IPS-20b (cell line): ENCODE data around the gene DSCAML1.

Experiments used
- H3K27ac ChIP-seq: one replicate; pipeline ENCODE4 v1.5.1; 2013; ENCODE audit warnings: low read length
- H3K27me3 ChIP-seq: 2 replicates; pipeline ENCODE4 v1.6.1; 2013; ENCODE audit warnings: mild to moderate bottlenecking, low read length, inconsistent platforms; ENCODE audit not compliant: insufficient read depth
- H3K36me3 ChIP-seq: 2 replicates; pipeline ENCODE4 v1.6.1; 2013; ENCODE audit warnings: low read depth, mild to moderate bottlenecking, inconsistent platforms, low read length, moderate library complexity; ENCODE audit not compliant: insufficient read depth
- H3K4me1 ChIP-seq: 2 replicates; pipeline ENCODE4 v1.6.1; 2013; ENCODE audit warnings: mild to moderate bottlenecking, control low read depth, inconsistent platforms, low read length, moderate library complexity; ENCODE audit not compliant: insufficient read depth
- H3K4me3 ChIP-seq: 2 replicates; pipeline ENCODE4 v1.5.1; 2013; ENCODE audit warnings: mild to moderate bottlenecking, low read length, inconsistent platforms
- H3K9ac ChIP-seq: 2 replicates; pipeline ENCODE4 v1.6.1; 2013; ENCODE audit warnings: low read depth, mild to moderate bottlenecking, inconsistent platforms, low read length, moderate library complexity
- H3K9me3 ChIP-seq: 2 replicates; pipeline ENCODE4 v1.6.1; 2013; ENCODE audit warnings: mild to moderate bottlenecking, low read depth, low read length, inconsistent platforms; ENCODE audit not compliant: insufficient read depth

DSCAML1 gene

DNA sequence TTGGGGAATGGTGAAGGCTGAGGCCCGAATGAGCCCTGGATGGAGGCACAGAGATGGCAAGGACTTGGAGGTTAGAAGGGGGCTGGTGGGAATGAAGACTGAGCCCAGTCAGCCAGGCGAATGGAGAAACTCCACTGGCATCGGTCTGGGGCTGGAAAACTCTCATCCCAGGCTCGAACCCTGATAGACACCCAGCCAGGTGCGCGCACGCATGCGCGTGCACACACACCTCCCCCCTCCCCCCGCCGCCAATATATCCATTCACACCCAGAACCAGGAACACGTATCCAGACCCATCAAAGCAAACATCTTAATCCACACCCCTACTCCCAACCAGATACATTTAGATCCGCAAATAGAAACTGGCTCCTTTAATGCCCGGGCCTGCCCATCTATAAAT, 330.1 kb downstream of the DSCAML1 start:
- no peaks in the 10 kb centered on the region for H3K27me3 ChIP-seq
- no peak overlapping the region for H3K4me3 ChIP-seq
- H3K27ac ChIP-seq = no peak overlapping the region
- H3K36me3 ChIP-seq = no peaks in the 10 kb centered on the region
- H3K4me1 ChIP-seq = no peaks in the 10 kb centered on the region
- no peaks in the 10 kb centered on the region for H3K9me3 ChIP-seq
- H3K9ac ChIP-seq = no peak overlapping the region

DNA sequence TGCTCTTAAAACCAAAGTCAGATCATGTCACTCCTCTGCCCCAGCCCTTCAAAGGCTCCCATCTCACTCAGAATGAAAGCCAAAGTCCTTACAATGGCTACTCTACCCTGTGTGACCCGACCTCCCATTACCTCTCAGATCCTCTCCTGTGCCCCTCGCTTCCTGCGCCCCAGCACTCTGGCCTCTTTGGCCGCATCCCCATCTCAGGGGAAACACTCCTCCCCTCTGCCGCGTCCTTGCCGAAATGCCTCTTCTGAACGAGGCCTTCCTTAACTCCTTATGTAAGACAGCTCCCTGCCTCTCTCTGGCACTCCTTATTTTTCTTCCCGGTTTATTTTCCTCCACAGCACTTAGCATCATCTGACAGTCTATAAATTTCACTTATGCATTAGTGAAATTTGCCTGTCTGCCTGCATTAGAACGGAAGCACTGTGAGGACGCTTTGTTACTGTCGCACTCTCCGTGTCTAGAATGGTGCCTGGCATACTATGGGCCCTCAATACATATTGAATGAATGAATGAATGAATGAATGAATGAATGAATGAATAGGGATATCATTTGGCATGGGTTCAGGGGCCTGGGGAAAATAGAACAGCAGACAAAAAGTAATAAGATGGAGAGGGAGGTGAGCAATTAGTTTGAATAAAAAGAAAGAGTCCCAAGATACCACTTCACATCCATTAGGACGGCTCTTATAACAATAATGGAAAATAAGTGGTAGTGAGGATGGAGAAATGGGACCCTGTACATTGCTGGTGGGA, 331.6 kb downstream of the DSCAML1 start:
- Histone ChIP-seq H3K4me3 (no peak overlapping the region), H3K36me3 (no peaks in the 10 kb centered on the region), H3K4me1 (no peaks in the 10 kb centered on the region), H3K9ac (no peak overlapping the region), H3K27ac (no peak overlapping the region), H3K27me3 (no peaks in the 10 kb centered on the region), H3K9me3 (no peaks in the 10 kb centered on the region)

DNA sequence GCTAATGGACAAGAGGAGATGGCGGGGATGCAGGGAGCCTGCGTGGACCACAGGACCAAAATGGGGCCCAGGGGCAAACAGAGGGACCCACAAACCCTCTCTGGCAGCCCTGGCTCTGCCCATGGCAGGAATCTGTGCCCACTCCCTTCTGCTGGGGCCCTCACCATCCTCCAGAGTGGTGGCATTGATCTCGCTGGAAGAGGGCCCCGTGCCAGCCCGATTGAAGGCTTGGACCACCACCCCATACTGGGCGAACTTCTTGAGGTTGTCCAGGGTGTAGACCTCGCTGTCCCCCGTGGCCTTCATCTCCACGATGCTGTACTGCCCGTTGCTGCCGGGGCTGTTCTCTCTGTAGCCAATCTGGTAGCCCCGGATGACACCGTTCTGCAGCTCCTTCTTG, 332.2 kb downstream of the DSCAML1 start:
- Histone ChIP-seq H3K9ac (no peak overlapping the region), H3K4me1 (no peaks in the 10 kb centered on the region), H3K36me3 (no peaks in the 10 kb centered on the region), H3K27me3 (no peaks in the 10 kb centered on the region), H3K27ac (no peak overlapping the region), H3K4me3 (no peak overlapping the region), H3K9me3 (no peaks in the 10 kb centered on the region)

DNA sequence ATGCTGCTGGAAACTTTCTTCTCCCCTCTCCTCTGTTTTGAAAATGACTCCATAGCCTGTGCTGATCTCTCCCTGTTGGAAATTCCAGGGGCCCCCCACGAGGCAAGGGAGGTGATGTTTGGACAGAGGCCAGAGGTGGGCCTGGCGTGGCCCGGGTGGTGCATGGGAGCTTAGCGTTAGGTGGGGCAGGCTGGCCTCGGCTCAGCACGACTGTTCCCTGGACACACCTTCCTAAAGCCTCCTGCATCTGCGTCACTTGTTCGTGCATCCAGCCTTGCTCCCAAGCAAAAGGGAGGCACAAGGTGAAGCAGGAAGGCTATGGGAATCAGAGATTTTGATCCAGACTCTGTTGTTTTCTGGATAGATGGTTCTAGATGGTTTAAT, 334.2 kb downstream of the DSCAML1 start:
- H3K27me3 ChIP-seq = no peaks in the 10 kb centered on the region
- no peak overlapping the region for H3K27ac ChIP-seq
- H3K9ac ChIP-seq = no peak overlapping the region
- H3K4me1 ChIP-seq = no peaks in the 10 kb centered on the region
- no peaks in the 10 kb centered on the region for H3K9me3 ChIP-seq
- no peaks in the 10 kb centered on the region for H3K36me3 ChIP-seq
- no peak overlapping the region for H3K4me3 ChIP-seq

DNA sequence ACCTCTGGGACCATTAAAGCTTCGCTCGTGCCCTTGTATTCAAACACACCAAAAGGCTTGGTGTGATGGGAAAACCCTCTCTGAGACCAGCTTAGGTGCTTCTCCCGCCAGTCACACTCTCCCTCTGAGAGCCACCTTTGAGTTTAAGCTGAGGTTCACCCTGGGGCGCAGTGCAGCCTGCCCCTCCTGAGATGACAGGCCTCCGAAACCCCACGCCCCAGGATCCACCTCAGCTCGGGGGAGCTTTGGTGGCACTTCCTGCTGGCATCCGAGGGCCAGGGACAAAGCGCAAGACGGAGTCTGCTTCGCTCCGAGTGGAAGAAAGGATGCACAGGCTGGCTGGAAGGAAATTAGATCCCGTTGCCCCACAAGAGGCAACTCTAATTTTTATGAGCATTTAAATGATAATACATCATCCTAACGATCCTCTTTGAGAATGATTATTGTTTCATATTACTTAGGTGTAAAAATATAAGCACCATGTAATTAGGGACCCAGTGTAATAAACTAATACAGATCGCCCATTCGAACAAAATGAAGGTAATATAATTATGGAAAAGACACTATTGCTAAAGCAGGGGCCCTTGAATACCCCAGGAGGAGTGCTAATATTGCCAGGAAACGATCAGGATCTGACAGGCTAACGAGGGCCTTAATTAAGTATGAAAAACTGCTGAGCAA, 334.7 kb downstream of the DSCAML1 start:
- no peak overlapping the region for H3K27ac ChIP-seq
- H3K4me1 ChIP-seq = no peaks in the 10 kb centered on the region
- H3K36me3 ChIP-seq = no peaks in the 10 kb centered on the region
- no peaks in the 10 kb centered on the region for H3K9me3 ChIP-seq
- no peak overlapping the region for H3K4me3 ChIP-seq
- H3K27me3 ChIP-seq = no peaks in the 10 kb centered on the region
- no peak overlapping the region for H3K9ac ChIP-seq

DNA sequence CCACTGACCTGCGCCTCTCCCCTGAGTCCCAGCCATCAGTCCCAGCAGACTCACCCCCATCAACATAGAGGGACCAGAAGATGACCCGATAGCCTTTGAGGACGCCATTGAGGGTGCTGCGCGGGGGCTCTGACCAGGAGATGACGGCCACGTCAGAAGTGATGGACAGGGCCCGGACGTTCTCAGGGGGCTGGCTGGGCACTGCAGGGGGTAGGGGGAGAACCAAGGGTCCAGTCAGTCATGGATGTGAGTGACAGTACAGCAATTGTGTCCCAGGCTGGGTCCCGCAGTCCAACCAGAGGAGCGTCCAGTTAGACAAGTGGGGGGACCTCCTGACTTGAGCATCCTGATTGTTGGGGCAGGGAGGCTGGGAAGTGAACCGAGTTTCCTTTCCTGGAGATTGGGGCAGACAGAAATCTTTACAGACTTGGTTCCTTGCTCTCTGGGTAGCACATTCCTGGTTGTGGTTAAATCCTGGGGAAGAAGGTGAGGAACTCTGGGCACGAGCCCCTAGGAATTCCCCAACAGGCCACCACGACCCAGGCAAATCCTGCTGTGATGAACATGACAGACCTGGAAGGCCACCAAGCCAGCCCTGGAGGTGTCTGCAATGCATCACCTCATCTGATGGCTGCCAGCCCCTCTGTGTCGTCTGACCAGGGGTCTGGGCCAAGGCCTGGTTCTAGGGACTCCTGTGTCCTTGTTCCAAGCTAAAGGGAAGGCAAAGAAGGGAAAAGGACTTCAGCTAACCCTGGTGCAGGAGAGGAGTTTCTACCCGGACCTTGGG, 335.4 kb downstream of the DSCAML1 start:
- Histone ChIP-seq H3K9me3 (no peaks in the 10 kb centered on the region), H3K4me3 (no peak overlapping the region), H3K27me3 (no peaks in the 10 kb centered on the region), H3K36me3 (no peaks in the 10 kb centered on the region), H3K9ac (no peak overlapping the region), H3K4me1 (no peaks in the 10 kb centered on the region), H3K27ac (no peak overlapping the region)

DNA sequence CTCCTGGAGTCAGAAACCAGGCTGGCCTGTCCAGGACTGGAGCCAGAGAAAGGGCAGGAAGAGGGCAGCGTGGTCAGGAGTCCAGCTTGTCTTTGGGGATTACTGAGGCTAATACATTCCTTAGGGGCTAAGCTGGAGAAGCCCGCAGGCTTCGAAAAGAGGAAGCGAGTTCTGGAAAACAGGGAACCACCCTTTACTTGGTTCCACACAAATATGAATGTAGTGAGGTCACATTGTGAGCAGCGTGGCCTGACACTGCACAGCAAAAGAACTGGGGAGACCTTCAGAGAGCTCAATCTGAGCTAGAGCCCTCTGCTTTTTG, 337.1 kb downstream of the DSCAML1 start:
- Histone ChIP-seq H3K9me3 (no peaks in the 10 kb centered on the region), H3K27me3 (no peaks in the 10 kb centered on the region), H3K4me3 (no peak overlapping the region), H3K27ac (no peak overlapping the region), H3K9ac (no peak overlapping the region), H3K4me1 (no peaks in the 10 kb centered on the region), H3K36me3 (no peaks in the 10 kb centered on the region)

DNA sequence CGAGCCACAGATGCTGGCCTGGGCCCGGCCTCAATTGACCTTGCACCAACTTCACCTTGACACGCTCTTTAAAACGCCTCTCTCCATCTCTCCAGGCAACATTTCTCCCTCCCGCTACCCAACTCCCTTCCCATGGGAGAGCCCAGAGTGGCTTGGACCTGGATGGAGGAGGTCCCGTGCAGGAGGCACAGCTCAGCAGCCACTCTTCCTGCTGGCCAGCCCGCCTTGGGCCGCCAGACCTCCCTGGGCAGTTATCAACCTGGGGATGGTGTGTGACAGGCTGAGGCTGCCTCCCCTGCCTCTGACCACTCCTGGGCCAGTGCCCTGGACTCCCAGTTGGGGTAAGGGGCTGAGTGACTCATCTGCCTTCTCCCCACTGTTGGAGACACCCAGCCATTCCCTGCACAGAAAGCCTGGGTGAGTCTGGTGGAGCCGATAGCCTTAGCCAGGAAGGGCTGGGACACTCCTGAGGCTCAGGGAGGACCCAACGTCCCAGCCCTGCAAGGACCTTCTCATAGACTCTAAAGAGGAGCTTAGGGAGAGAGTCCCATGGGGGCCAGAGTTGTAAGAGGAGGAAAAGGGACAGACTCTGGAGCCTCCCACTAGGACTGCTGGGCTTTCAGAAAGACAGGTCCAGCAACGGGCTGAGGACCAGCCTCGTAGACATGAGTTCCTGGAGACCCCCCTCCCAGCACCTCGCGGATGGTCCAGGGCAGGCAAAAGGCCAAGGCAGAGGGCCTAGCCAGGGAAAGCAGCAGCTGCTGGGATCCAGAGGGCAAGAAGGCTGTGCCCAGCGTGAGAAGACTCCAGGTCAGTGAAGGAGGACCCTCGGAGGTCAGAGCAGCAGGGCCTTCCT, 337.7 kb downstream of the DSCAML1 start:
- no peak overlapping the region for H3K4me3 ChIP-seq
- H3K36me3 ChIP-seq = no peaks in the 10 kb centered on the region
- no peak overlapping the region for H3K9ac ChIP-seq
- no peaks in the 10 kb centered on the region for H3K9me3 ChIP-seq
- H3K4me1 ChIP-seq = no peaks in the 10 kb centered on the region
- H3K27me3 ChIP-seq = no peaks in the 10 kb centered on the region
- H3K27ac ChIP-seq = no peak overlapping the region

DNA sequence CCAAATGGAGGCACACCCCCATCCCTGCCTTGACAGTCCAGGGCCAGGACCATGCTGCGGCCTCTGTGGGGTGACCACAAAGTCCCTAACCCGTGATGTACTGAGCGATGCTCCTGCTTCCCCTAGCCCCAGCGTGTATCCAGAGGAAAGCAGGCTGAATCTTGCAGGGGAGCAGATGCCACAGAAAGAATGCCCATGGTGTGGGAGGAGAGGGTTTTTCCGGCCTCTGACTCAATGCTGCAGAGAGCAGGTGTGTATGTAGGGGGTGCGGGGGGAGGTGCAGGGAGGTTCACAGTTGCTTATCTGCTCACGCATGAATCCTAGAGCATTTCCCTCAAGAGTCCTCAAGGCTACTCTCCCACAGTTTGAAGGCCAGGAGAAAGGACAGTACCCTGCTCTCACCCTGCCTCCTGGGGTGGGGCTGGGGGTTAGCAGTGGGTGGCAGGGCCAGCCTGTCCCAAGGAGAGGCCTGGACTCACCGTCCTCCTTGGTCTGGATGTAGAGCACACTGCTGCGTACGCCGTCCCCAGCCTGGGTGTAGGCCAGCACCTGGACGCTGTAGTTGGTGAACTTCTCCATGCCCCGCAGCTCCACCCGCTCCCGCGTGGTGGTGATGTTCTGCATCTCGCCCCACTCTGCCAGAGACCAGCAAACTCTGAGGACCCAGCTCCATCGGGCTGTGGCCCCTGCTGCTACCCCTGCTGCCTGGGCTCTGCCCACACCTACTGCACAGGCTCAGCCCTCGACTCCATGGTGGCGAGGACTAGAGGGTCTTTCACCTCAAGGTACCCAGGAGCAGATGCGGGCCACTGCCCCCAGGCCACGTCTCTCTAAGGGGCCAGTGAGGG, 338.5 kb downstream of the DSCAML1 start:
- no peaks in the 10 kb centered on the region for H3K27me3 ChIP-seq
- H3K4me1 ChIP-seq = no peaks in the 10 kb centered on the region
- no peak overlapping the region for H3K4me3 ChIP-seq
- H3K9ac ChIP-seq = no peak overlapping the region
- no peaks in the 10 kb centered on the region for H3K36me3 ChIP-seq
- no peaks in the 10 kb centered on the region; the same call in 1 of the 2 replicates for H3K9me3 ChIP-seq
- H3K27ac ChIP-seq = no peak overlapping the region

DNA sequence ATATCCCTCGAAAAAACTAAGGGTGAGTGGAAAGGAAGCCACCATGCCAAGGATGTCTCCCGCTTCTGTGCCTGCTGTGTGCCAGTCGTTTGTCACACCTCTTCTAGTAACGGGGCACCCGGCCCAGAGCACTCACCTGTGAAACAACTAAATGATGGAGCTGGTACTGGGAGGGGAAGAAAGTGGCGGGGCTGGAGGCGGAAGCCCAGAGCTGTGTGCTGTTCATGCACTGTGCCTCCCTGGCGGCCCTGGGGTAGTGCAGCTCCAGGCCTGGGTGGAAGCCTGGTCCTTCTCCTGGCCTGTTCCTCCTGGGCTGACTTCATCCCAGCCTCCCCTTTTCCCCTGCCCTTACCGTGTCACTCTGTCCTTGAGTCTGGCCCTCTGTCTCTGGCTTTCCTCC, 339.2 kb downstream of the DSCAML1 start:
- H3K4me1 ChIP-seq = no peaks in the 10 kb centered on the region
- H3K9ac ChIP-seq = no peak overlapping the region
- no peaks in the 10 kb centered on the region; the same call in 1 of the 2 replicates for H3K9me3 ChIP-seq
- no peak overlapping the region for H3K4me3 ChIP-seq
- H3K27me3 ChIP-seq = no peaks in the 10 kb centered on the region
- no peaks in the 10 kb centered on the region for H3K36me3 ChIP-seq
- no peak overlapping the region for H3K27ac ChIP-seq
